Bronchial epithelial cell (primary cell): ENCODE results near the gene HEG1. TPM values are rescaled to one million over a fixed set of nuclear protein-coding genes. Genes with fewer than 3 reads are reported as not detected.
A peak's percentile ranks its signal among the peaks of the same experiment; 100 is the strongest.

Experiments
- DNase-seq: peaks from one replicate; pipeline ENCODE4 v3.0.0-alpha.2; 2010; ENCODE audit warnings: low read depth
- FAIRE-seq: peaks from 2 replicates; lab custom pipeline; 2011; peaks lifted over from hg19 to GRCh38; lab: Jason Lieb, UNC
- H3K27me3 ChIP-seq: 2 replicates; pipeline ENCODE4 v1.5.1; 2011; ENCODE audit warnings: low read length; ENCODE audit not compliant: control insufficient read depth, insufficient read depth
- H3K36me3 ChIP-seq: 2 replicates; pipeline ENCODE4 v1.5.1; 2011; ENCODE audit warnings: low read length; ENCODE audit not compliant: control insufficient read depth, insufficient read depth
- H3K4me3 ChIP-seq: 2 replicates; pipeline ENCODE4 v1.5.1; 2011; ENCODE audit warnings: mild to moderate bottlenecking, low read depth, low read length, control low read depth
- total RNA-seq: library from RNA; depleted of rRNA; stranded (reverse); fragments of >200 nt; gene quantifications from 2 replicates; pipeline ENCODE4 v1.2.1, GENCODE V29; 2014
- TF ChIP-seq, protein P1 (sequence below): IDR thresholded peaks from 2 replicates; pipeline ENCODE4 v1.5.1; 2011; ENCODE audit warnings: mild to moderate bottlenecking, moderate library complexity, low read length, control low read depth, inconsistent platforms; ENCODE audit not compliant: insufficient read depth, severe bottlenecking

Gene HEG1
- total RNA-seq, 1 donor from 2014 or later = 7.1 TPM

GRCh38 chr3:125059488-125060245 is 3.9 kb upstream of the HEG1 start:
- no peaks in the 10 kb centered on the region for H3K36me3 ChIP-seq
- no peak for FAIRE-seq

DNA sequence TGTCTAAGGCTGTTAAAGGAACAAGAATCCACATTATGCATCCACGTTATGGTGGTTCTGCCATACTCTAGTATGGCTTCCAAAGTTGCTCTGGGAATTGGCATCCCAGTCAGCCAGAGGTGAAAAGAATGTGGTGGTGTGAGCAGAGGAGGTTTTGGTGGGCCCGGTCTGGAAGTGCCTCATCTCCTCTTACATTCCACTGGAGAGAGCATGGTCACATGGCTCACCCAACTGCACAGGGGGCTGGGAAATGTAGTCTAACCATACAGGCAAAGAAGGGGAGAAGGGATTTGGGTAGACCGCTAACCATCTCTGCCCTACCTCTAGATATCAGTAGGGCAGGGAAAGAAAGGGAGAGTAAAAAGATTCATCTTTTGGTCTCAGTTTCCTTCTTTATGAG is 3.2 kb upstream of the HEG1 start:
- no peak overlapping the region for H3K4me3 ChIP-seq
- no peak for FAIRE-seq
- DNase-seq = no peak
- TF ChIP-seq, protein P1, sequence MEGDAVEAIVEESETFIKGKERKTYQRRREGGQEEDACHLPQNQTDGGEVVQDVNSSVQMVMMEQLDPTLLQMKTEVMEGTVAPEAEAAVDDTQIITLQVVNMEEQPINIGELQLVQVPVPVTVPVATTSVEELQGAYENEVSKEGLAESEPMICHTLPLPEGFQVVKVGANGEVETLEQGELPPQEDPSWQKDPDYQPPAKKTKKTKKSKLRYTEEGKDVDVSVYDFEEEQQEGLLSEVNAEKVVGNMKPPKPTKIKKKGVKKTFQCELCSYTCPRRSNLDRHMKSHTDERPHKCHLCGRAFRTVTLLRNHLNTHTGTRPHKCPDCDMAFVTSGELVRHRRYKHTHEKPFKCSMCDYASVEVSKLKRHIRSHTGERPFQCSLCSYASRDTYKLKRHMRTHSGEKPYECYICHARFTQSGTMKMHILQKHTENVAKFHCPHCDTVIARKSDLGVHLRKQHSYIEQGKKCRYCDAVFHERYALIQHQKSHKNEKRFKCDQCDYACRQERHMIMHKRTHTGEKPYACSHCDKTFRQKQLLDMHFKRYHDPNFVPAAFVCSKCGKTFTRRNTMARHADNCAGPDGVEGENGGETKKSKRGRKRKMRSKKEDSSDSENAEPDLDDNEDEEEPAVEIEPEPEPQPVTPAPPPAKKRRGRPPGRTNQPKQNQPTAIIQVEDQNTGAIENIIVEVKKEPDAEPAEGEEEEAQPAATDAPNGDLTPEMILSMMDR = no peak
- H3K27me3 ChIP-seq = no peaks in the 10 kb centered on the region
- no peaks in the 10 kb centered on the region for H3K36me3 ChIP-seq

More at GRCh38 chr3:125059488-125060245, 3.9 kb upstream of the HEG1 start:
- Histone ChIP-seq H3K4me3 (no peak overlapping the region), H3K27me3 (no peaks in the 10 kb centered on the region)
- DNase-seq = no peak
- TF ChIP-seq, protein P1 = no peak

- H3K36me3 ChIP-seq = no peaks in the 10 kb centered on the region
- TF ChIP-seq, protein P1 = no peak
- no peak overlapping the region for H3K4me3 ChIP-seq
- no peak for FAIRE-seq
- H3K27me3 ChIP-seq = no peaks in the 10 kb centered on the region
- no peak for DNase-seq
Observed at GRCh38 chr3:125058529-125058928, 2.7 kb upstream of the HEG1 start.

DNA sequence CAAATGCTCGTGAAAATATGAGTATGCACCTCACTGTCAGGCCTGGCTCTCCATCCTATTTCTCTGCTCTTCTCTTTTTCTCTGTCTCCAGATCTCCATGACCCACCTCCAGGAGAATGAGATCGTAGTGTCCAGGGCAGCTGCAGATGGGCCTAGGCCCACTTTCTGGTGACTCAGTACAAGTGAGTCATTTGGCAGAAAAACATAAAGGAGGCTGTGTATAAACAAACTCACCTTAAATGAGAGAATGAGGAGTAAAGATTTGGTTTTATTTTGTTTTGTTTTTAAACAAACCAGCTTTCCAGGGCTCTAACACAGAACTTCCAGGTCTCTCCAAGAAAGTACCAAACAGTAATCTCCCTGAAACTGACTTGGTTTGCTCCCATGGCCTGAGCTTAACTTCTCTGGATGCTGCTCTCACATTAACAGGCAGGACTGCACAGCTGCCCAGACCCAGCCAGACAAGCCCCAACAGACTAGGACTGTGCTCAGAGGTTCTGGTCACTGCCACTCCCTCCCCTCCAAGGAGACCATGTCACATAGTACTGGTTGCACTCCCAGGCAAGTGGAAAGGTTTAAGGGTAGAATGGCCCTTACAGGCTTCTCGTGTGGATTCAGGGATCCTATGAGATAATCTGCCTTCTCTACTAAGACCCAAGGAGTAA is 1.5 kb upstream of the HEG1 start:
- Histone ChIP-seq H3K36me3 (no peaks in the 10 kb centered on the region), H3K27me3 (no peaks in the 10 kb centered on the region), H3K4me3 (no peak overlapping the region)
- TF ChIP-seq, protein P1 = no peak
- no peak for FAIRE-seq
- DNase-seq = peak; percentile 88

GRCh38 chr3:125055331-125055912 is 375 bp downstream of the HEG1 start:
- Histone ChIP-seq H3K4me3 (peak overlapping the region; percentile 55), H3K36me3 (no peaks in the 10 kb centered on the region), H3K27me3 (no peaks in the 10 kb centered on the region)
- TF ChIP-seq, protein P1 = no peak
- no peak for FAIRE-seq
- no peak for DNase-seq
